Stimulated activated CD4-positive, alpha-beta T cell treated with anti-CD3 and anti-CD28 coated beads, Interleukin-12 subunit alpha, Interleukin-12 subunit beta, amount 100 ng/mL, for 24 hours (primary cell): ENCODE results near the gene RBP2.
"Not testable (repeated sequence)": the region's sequence is repeated elsewhere in the genome, so short reads cannot be mapped to it uniquely, and the experiment has no call there.

Experiments used
- DNase-seq, 2 experiments: peaks; one replicate each; pipeline ENCODE4 v3.0.0-alpha.2; 2020; ENCODE audit warnings: low read depth in 2 of 2

Gene RBP2

GRCh38 chr3:139443186-139443585 is 33.1 kb downstream of the RBP2 start:
- no peak for DNase-seq

GRCh38 chr3:139441656-139442055 is 34.7 kb downstream of the RBP2 start:
- DNase-seq: no peak

- DNase-seq: no peak
Observed at GRCh38 chr3:139440639-139441556, 35.4 kb downstream of the RBP2 start.

GRCh38 chr3:139439278-139439677 is 37.0 kb downstream of the RBP2 start:
- DNase-seq: no peak

GRCh38 chr3:139434764-139435307 is 41.5 kb downstream of the RBP2 start:
- no peak for DNase-seq

GRCh38 chr3:139434228-139434627 is 42.1 kb downstream of the RBP2 start:
- no peak for DNase-seq

- no peak for DNase-seq
Observed at GRCh38 chr3:139433089-139433488, 43.2 kb downstream of the RBP2 start.

- DNase-seq: no peak
Observed at GRCh38 chr3:139430493-139430892, 45.8 kb downstream of the RBP2 start.

GRCh38 chr3:139427283-139428060 is 48.8 kb downstream of the RBP2 start:
- DNase-seq: no peak

GRCh38 chr3:139425745-139426400 is 50.4 kb downstream of the RBP2 start:
- no peak for DNase-seq

- DNase-seq: no peak
Observed at GRCh38 chr3:139423232-139423631, 53.1 kb downstream of the RBP2 start.

- no peak for DNase-seq
Observed at GRCh38 chr3:139421460-139421859, 54.9 kb downstream of the RBP2 start.

GRCh38 chr3:139421040-139421439 is 55.3 kb downstream of the RBP2 start:
- no peak for DNase-seq

- no peak for DNase-seq
Observed at GRCh38 chr3:139418144-139418543, 58.2 kb downstream of the RBP2 start.

- no peak for DNase-seq
Observed at GRCh38 chr3:139416275-139416674, 60.0 kb downstream of the RBP2 start.

GRCh38 chr3:139414608-139415224 is 61.6 kb downstream of the RBP2 start:
- DNase-seq: no peak

- DNase-seq: not testable (repeated sequence)
Observed at GRCh38 chr3:139412891-139413290, 63.4 kb downstream of the RBP2 start.
